ENCODE measurements around the gene SDF4. TPM values are rescaled to one million over a fixed set of nuclear protein-coding genes. Genes with fewer than 3 reads are reported as not detected.

Gene SDF4
- total RNA-seq, 4 donors from 2014 or later, result 153 to 267 (median 226) TPM

DNA sequence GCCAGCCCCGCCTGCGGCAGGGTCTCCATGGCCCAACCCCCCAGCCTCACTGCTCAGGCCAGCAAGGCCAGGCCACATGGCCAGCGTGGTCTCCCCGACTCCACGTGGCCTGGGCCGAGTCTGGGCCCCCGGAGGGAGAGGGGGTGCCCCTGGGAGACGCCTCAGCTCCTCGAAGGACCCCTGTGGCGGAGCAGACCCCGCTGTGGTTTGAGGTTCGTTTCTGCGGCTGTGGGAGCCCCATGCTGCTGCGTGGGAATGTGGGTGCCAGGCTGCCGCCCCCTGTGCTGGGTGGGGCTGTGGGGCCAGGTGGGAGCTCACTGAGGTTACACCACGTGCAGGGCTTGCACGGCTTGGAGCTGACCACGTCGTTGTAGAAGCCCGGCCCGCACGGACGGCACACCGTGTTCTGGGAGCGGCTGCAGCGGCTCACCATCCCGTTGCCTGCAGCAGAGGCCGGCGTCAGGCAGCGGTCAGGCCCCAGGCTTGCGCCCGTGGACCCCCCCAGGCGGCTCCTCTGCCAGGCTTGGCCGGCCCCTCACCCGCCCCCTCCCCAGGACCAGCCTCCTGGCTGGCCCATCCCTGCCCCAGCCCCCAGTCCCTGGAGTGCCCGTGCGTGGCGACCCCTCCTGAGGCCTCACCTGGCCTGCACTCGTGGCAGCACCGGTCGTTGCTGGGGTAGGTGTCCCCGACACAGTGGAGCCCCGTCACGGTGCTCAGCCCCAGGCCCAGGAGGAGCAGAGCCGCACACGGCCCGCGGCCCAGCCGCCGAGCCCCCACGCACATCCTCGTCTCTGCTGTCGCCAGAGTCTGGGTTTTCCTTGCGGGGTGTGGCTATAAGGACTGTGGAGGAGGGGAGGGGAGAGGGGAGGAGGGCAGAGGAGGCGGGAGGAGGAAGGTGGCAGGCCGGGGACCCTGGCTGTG lies 18.2 kb downstream of the SDF4 start, which contains the start of gene TNFRSF4:
Gene TNFRSF4, minus strand, starts transcription at position 809 of the 921 bp plus-strand sequence. Its CDS starts 26 bp downstream, at position 783.
- WGBS, 2 donors (ENCODE audit: low coverage in 1 of 2), result 37% methylated on average over 35 of the region's 56 CpGs; no CpG with 5 or more reads in 1 of the 2 donors
- TF ChIP-seq POLR2AphosphoS5 (IDR thresholded peaks at IDR 0.05), result peak in 1 of 3 donors; percentile 53
- TF ChIP-seq, protein P1, sequence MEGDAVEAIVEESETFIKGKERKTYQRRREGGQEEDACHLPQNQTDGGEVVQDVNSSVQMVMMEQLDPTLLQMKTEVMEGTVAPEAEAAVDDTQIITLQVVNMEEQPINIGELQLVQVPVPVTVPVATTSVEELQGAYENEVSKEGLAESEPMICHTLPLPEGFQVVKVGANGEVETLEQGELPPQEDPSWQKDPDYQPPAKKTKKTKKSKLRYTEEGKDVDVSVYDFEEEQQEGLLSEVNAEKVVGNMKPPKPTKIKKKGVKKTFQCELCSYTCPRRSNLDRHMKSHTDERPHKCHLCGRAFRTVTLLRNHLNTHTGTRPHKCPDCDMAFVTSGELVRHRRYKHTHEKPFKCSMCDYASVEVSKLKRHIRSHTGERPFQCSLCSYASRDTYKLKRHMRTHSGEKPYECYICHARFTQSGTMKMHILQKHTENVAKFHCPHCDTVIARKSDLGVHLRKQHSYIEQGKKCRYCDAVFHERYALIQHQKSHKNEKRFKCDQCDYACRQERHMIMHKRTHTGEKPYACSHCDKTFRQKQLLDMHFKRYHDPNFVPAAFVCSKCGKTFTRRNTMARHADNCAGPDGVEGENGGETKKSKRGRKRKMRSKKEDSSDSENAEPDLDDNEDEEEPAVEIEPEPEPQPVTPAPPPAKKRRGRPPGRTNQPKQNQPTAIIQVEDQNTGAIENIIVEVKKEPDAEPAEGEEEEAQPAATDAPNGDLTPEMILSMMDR (IDR thresholded peaks at IDR 0.05), result no peak
- Histone ChIP-seq H3K27me3 (peaks cover 25% of the 10 kb centered on the region), H3K27ac (peak within 1 kb of the TSS; percentile 22 to 78 (median 52)), H3K36me3 (peaks cover 0 to 22% (median 9%) of the 10 kb centered on the region in 4 donors), H3K4me1 (peaks cover 4 to 24% (median 9%) of the 10 kb centered on the region in 4 donors), H3K9me3 (no peaks in the 10 kb centered on the region), H3K4me3 (peak within 1 kb of the TSS in 2 of 4 donors; percentile 9 to 18)
- DNase-seq, result peak; percentile 71
- intact Hi-C loops (cut with DNase I; ENCODE audit: low total_unique reads), result no loop called here
- in situ Hi-C loops (cut with MboI; ENCODE audit: low pct_ligation_motif_present in 1 of 4, low pct_unique_long_range_greater_than_20kb in 1 of 4, low sequenced_read_pairs in 3 of 4), result no loop called here

DNA sequence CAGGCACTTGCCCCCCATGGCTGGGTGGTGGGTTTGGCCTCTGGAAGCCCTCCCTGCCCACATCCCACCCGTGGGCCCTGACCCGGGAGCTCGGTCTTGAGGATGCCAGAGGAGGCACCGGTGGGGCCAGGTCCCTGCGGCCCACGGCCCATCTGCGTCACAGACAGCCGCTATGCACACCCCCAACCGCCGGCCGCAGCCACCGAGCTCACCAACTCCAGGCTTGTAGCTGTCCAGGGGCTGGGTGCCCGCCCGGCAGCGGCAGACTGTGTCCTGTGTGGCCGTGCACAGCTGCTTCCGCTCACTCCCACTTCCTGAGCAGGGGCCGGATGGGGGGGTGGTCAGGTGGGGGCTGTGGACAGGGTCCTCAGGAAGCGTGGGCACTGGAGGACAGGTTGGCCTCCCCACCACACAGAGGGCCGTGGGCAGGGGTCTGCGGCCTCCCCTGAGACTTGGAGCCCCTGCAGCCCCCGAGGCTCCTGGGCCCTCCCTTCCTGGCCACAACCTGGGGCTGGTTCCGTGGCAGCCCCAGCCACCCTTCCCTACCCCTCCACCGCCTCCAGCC lies 18.9 kb downstream of the SDF4 start:
- Histone ChIP-seq H3K9me3 (no peaks in the 10 kb centered on the region), H3K27ac (peak overlapping the region; percentile 22 to 78 (median 52)), H3K4me1 (peaks cover 7 to 32% (median 15%) of the 10 kb centered on the region in 4 donors), H3K27me3 (peaks cover 32% of the 10 kb centered on the region), H3K4me3 (peak overlapping the region in 3 of 4 donors; percentile 8 to 18 (median 9)), H3K36me3 (peaks cover 0 to 15% (median 5%) of the 10 kb centered on the region in 4 donors)
- TF ChIP-seq POLR2A (IDR thresholded peaks at IDR 0.05) (peak; percentile 14), POLR2AphosphoS5 (IDR thresholded peaks at IDR 0.05) (peak in 1 of 3 donors; percentile 16), EP300 (IDR thresholded peaks at IDR 0.05; ENCODE audit: low read depth) (no peak)
- TF ChIP-seq, protein P1 (IDR thresholded peaks at IDR 0.05), result no peak
- DNase-seq, result peak; percentile 78
- 38% methylated on average over 15 of the region's 24 CpGs; no CpG with 5 or more reads in 1 of the 2 donors for WGBS, 2 donors (ENCODE audit: low coverage in 1 of 2)
- in situ Hi-C loops (cut with MboI; ENCODE audit: low pct_ligation_motif_present in 1 of 4, low pct_unique_long_range_greater_than_20kb in 1 of 4, low sequenced_read_pairs in 3 of 4) (no loop called here), intact Hi-C loops (cut with DNase I; ENCODE audit: low total_unique reads) (no loop called here)

- no peaks in the 10 kb centered on the region for H3K9me3 ChIP-seq
- peak; percentile 8 for DNase-seq
- peaks cover 7 to 42% (median 17%) of the 10 kb centered on the region in 4 donors for H3K4me1 ChIP-seq
- intact Hi-C loops (cut with DNase I; ENCODE audit: low total_unique reads), result no loop called here
- H3K36me3 ChIP-seq, result peaks cover 0 to 4% (median under 1%) of the 10 kb centered on the region in 4 donors
- H3K27me3 ChIP-seq, result peaks cover 43% of the 10 kb centered on the region
- 81% methylated on average over 28 of the region's 28 CpGs; no CpG with 5 or more reads in 1 of the 2 donors for WGBS, 2 donors (ENCODE audit: low coverage in 1 of 2)
- TF ChIP-seq POLR2A (IDR thresholded peaks at IDR 0.05), result no peak
- TF ChIP-seq, protein P1 (IDR thresholded peaks at IDR 0.05), result no peak
- TF ChIP-seq POLR2AphosphoS5 (IDR thresholded peaks at IDR 0.05), result no peak
- no peak for TF ChIP-seq EP300 (IDR thresholded peaks at IDR 0.05; ENCODE audit: low read depth)
- in situ Hi-C loops (cut with MboI; ENCODE audit: low pct_ligation_motif_present in 1 of 4, low pct_unique_long_range_greater_than_20kb in 1 of 4, low sequenced_read_pairs in 3 of 4), result no loop called here
- peak overlapping the region in 1 of 4 donors; percentile 78 for H3K27ac ChIP-seq
- H3K4me3 ChIP-seq, result peak overlapping the region in 1 of 4 donors; percentile 9
Observed at GRCh38 chr1:1211541-1212441, 20.0 kb downstream of the SDF4 start.
